K562 (cell line): Measurements from ENCODE around the gene LIPE. TPM values are rescaled to one million over a fixed set of nuclear protein-coding genes. Genes with fewer than 3 reads are reported as not detected.

Experiments used
- ATAC-seq: fragments of 200-7000 bp; cut with Tn5 transposase; 3 replicates; pipeline ENCODE4 v1.9.1; 2020; ENCODE audit warnings: moderate library complexity
- BruUV-seq: library from RNA; stranded (reverse); fragments of 400-500 nt; replicated peaks from 2 replicates; lab custom pipeline; 2021; lab: Mats Ljungman, UMichigan
- CTCF ChIA-PET: fragments of 300-600 bp; formaldehyde crosslinking; extraction: SDS; loops from one replicate; lab custom pipeline; 2021; ENCODE audit warnings: low intra/inter-chr PET ratio; lab: Yijun Ruan, JAX
- POLR2A ChIA-PET: fragments of 300-600, 350-650 bp; sonication (Branson Sonifier 250); formaldehyde crosslinking; extraction: SDS; loops from one replicate; lab custom pipeline; 2021; ENCODE audit warnings: antibody characterized with exemption, inconsistent platforms; lab: Yijun Ruan, JAX
- DNase-seq, 4 experiments: peaks; one replicate each; pipeline versions ENCODE4 v3.0.0 to v3.0.0-alpha.2; 2011 to 2018; ENCODE audit warnings: low spot score in 3 of 4, mixed read lengths in 3 of 4; ENCODE audit errors: extremely low read depth in 1 of 4
- FAIRE-seq: peaks from 2 replicates; lab custom pipeline; 2011; peaks lifted over from hg19 to GRCh38; lab: Jason Lieb, UNC
- H2AFZ ChIP-seq: 2 replicates; pipeline ENCODE4 v1.6.0; 2011; ENCODE audit warnings: low read depth, low read length, control low read depth, inconsistent platforms
- H3K27ac ChIP-seq: fragments of 200-600 bp; 3 replicates; pipeline ENCODE4 v1.8.0; 2011; ENCODE audit warnings: low read depth, mild to moderate bottlenecking, control low read depth, inconsistent platforms, low read length, moderate library complexity, mixed read lengths; ENCODE audit errors: extremely low read depth
- H3K27me3 ChIP-seq, 2 experiments: fragments of 300-600 bp in 1 of 2; 2 replicates in 1 of 2; 3 replicates in 1 of 2; pipeline versions ENCODE4 v1.6.0 to v1.8.0; 2011; ENCODE audit warnings: inconsistent platforms in 2 of 2, low read length in 2 of 2, mild to moderate bottlenecking in 1 of 2, mixed read lengths in 1 of 2, moderate library complexity in 1 of 2; ENCODE audit not compliant: control insufficient read depth in 2 of 2, insufficient read depth in 2 of 2
- H3K36me3 ChIP-seq: fragments of 300-600 bp; 3 replicates; pipeline ENCODE4 v1.8.0; 2011; ENCODE audit warnings: mild to moderate bottlenecking, low read length, inconsistent platforms; ENCODE audit not compliant: control insufficient read depth, insufficient read depth
- H3K4me1 ChIP-seq, 2 experiments: fragments of 200-600 bp in 1 of 2; replicated peaks in 1 of 2; 2 replicates in 1 of 2; 3 replicates in 1 of 2; pipeline versions ENCODE4 v1.5.1 to v1.8.0; 2011; ENCODE audit warnings: inconsistent platforms in 2 of 2, low read length in 2 of 2, mild to moderate bottlenecking in 1 of 2, mixed read lengths in 1 of 2, moderate library complexity in 1 of 2; ENCODE audit not compliant: control insufficient read depth in 2 of 2, insufficient read depth in 2 of 2
- H3K4me2 ChIP-seq: 2 replicates; pipeline ENCODE4 v1.6.1; 2011; ENCODE audit warnings: low read length, control low read depth, inconsistent platforms, mixed read lengths; ENCODE audit not compliant: insufficient read depth
- H3K4me3 ChIP-seq: fragments of 200-600 bp; sonication (generic), shearing (Covaris generic); 2 replicates; pipeline ENCODE4 v1.5.1; 2016; ENCODE audit warnings: control low read depth, inconsistent platforms
- H3K79me2 ChIP-seq: fragments of 200-600 bp; 3 replicates; pipeline ENCODE4 v1.8.0; 2011; ENCODE audit warnings: low read length, inconsistent platforms; ENCODE audit not compliant: control insufficient read depth, insufficient read depth
- H3K9ac ChIP-seq, 2 experiments: 2 replicates each; pipeline versions ENCODE4 v1.6.0 to v1.6.1; 2011; ENCODE audit warnings: low read depth in 2 of 2, low read length in 2 of 2, control low read depth in 1 of 2, inconsistent platforms in 1 of 2, mild to moderate bottlenecking in 1 of 2, mixed read lengths in 1 of 2; ENCODE audit not compliant: insufficient read depth in 1 of 2
- H3K9me1 ChIP-seq: one replicate; pipeline ENCODE4 v1.6.0; 2011; ENCODE audit warnings: inconsistent platforms, mild to moderate bottlenecking, low read length, moderate library complexity; ENCODE audit not compliant: control insufficient read depth, insufficient read depth
- H3K9me3 ChIP-seq: replicated peaks from 2 replicates; pipeline ENCODE4 v1.5.1; 2011; ENCODE audit warnings: low read depth, low read length, inconsistent platforms; ENCODE audit not compliant: control insufficient read depth, insufficient read depth
- H4K20me1 ChIP-seq: replicated peaks from 2 replicates; pipeline ENCODE4 v1.6.1; 2011; ENCODE audit warnings: low read length, inconsistent platforms, mixed read lengths; ENCODE audit not compliant: control insufficient read depth, insufficient read depth
- BCOR ChIP-seq: fragments of 450-650 bp; IDR thresholded peaks from 2 replicates; pipeline ENCODE4 v1.6.1; 2016
- E2F4 ChIP-seq: sonication (generic); formaldehyde crosslinking; IDR thresholded peaks from 2 replicates; pipeline ENCODE4 v1.8.0; 2022; ENCODE audit warnings: mild to moderate bottlenecking, low read depth, missing genetic modification reagents
- PML ChIP-seq: IDR thresholded peaks from 2 replicates; pipeline ENCODE4 v1.6.1; 2012; ENCODE audit warnings: low read length, inconsistent platforms
- TEAD2 ChIP-seq: fragments of 450-650 bp; IDR thresholded peaks from 2 replicates; pipeline ENCODE4 v1.6.1; 2016; ENCODE audit warnings: missing genetic modification characterization, control low read depth, missing compliant biosample characterization
- WGBS: fragments of 100-300 bp; shearing (Covaris generic); methylation state at CpG from one replicate; pipeline ENCODE4 v1.1.6; 2016; ENCODE audit warnings: low coverage, mixed read lengths; ENCODE audit not compliant: insufficient coverage; ENCODE audit errors: missing lambda C conversion rate; 5-methylcytosine and 5-hydroxymethylcytosine counted together
- in situ Hi-C: fragments of 300-500 bp; cut with MboI; formaldehyde crosslinking; loops from 4 replicates; pipeline ENCODE4 v1.15.0; 2018; ENCODE audit warnings: inconsistent platforms, mixed read lengths
- intact Hi-C: fragments of 100-400 bp; cut with micrococcal nuclease; formaldehyde crosslinking; loops from 2 replicates; pipeline ENCODE4 v1.14.2; 2022
- polyA plus RNA-seq, 8 experiments: library from polyadenylated mRNA; depleted of rRNA in 4 of 8; stranded (reverse) in 5 of 8; unstranded in 3 of 8; fragments of >200 nt; fragmentation: Nextera tagmentation in 2 of 8; fragmentation: Illumina TruSeq in 1 of 8; extraction: Ambion mirVana in 2 of 8; extraction: Trizol in 1 of 8; gene quantifications; 2 replicates each; pipeline versions ENCODE4 v1.2.1 to v1.2.3, GENCODE V29; 2011 to 2014; ENCODE audit warnings: inconsistent platforms in 1 of 8, missing spikeins in 1 of 8
- total RNA-seq, 7 experiments: library from RNA; depleted of rRNA in 6 of 7; stranded (reverse); fragments of >200 nt in 6 of 7; fragmentation: Illumina TruSeq in 2 of 7; extraction: Trizol in 2 of 7; gene quantifications; 2 replicates each; pipeline versions ENCODE4 v1.2.1 to v1.2.3, GENCODE V29; 2011 to 2021; ENCODE audit warnings: low replicate concordance in 1 of 7

Gene LIPE
- total and polyA plus RNA-seq, 9 of the 15 experiments (the other 6 are each of a cell fraction or from before 2014, with no cell fraction given): 0.22 TPM; not detected in 8

GRCh38 chr19:42411581-42412178 lies 15.5 kb downstream of the LIPE start:
- Histone ChIP-seq H3K79me2 (no peaks in the 10 kb centered on the region), H3K4me2 (no peak overlapping the region), H3K9me1 (no peaks in the 10 kb centered on the region), H3K27ac (no peak overlapping the region), H2AFZ (no peak overlapping the region), H4K20me1 (peaks cover 34% of the 10 kb centered on the region), H3K4me1 (peaks cover 0 to 34% of the 10 kb centered on the region in 2 experiments; a peak in 2 of 5 replicates), H3K36me3 (no peaks in the 10 kb centered on the region), H3K27me3 (peaks cover 8% of the 10 kb centered on the region in 2 experiments; a peak in 4 of 5 replicates), H3K9me3 (no peaks in the 10 kb centered on the region), H3K9ac (peak overlapping the region in 1 of 2 experiments; percentile 20; a peak in 1 of 4 replicates), H3K4me3 (no peak overlapping the region)
- in situ Hi-C loops (no loop called here), intact Hi-C loops (no loop called here)
- FAIRE-seq: no peak
- POLR2A ChIA-PET: no interaction called here
- TF ChIP-seq PML (no peak), TEAD2 (tag) (no peak), BCOR (peak; percentile 52; the same call in 1 of the 2 replicates), E2F4 (CRISPR knock-in tag) (no peak)
- no TSS peak for BruUV-seq
- no peak for DNase-seq
- 3% methylated on average over 8 of the region's 8 CpGs for WGBS
- ATAC-seq: no peak
- CTCF ChIA-PET: no interaction called here
